H1 (cell line): ENCODE data around the gene SLC27A2. TPM values are rescaled to one million over a fixed set of nuclear protein-coding genes. Genes with fewer than 3 reads are reported as not detected.

ENCODE experiments used
- ATF3 ChIP-seq: IDR thresholded peaks from 2 replicates; pipeline ENCODE4 v1.6.1; 2011; ENCODE audit warnings: low read depth, mild to moderate bottlenecking, low read length; ENCODE audit not compliant: insufficient read depth
- CTCF ChIP-seq, 3 experiments: IDR thresholded peaks; 1 replicate in 2 of 3; 2 replicates in 1 of 3; pipeline versions ENCODE4 v1.5.1 to v1.6.1; 2011; ENCODE audit warnings: low read length in 3 of 3, mild to moderate bottlenecking in 3 of 3, inconsistent platforms in 2 of 3, low read depth in 1 of 3, moderate library complexity in 1 of 3; ENCODE audit not compliant: insufficient read depth in 1 of 3; ENCODE audit errors: control extremely low read depth in 1 of 3
- JUN ChIP-seq: IDR thresholded peaks from 2 replicates; pipeline ENCODE4 v1.6.1; 2011; ENCODE audit warnings: low read depth, mild to moderate bottlenecking, improper control_type of control experiment, low read length
- KDM1A ChIP-seq: fragments of 200-600, 300-600 bp; sonication (generic); IDR thresholded peaks from 2 replicates; pipeline ENCODE4 v1.7.1; 2016; ENCODE audit warnings: mild to moderate bottlenecking, low read length, borderline replicate concordance
- SIN3A ChIP-seq, 2 experiments: IDR thresholded peaks in 1 of 2; conservative IDR thresholded peaks in 1 of 2; 2 replicates each; pipeline ENCODE4 v1.6.1; 2011 to 2012; ENCODE audit warnings: low read length in 2 of 2, improper control_type of control experiment in 1 of 2, low read depth in 1 of 2, mild to moderate bottlenecking in 1 of 2
- polyA plus RNA-seq, 7 experiments: library from polyadenylated mRNA; depleted of rRNA in 3 of 7; stranded (reverse) in 5 of 7; unstranded in 2 of 7; fragments of >200 nt in 5 of 7; fragments of 200-250 nt in 2 of 7; gene quantifications; 1 replicate in 5 of 7; 2 replicates in 1 of 7; 4 replicates in 1 of 7; pipeline versions ENCODE4 v1.2.1 to v1.2.3, GENCODE V29; 2011 to 2013; ENCODE audit warnings: missing spikeins in 2 of 7, mixed read lengths in 2 of 7
- total RNA-seq: library from RNA; stranded (reverse); fragmentation: NEBNext Ultra II Directional; extraction: Animal tissue kit (Norgen Biotek cat#: 25700); gene quantifications from 2 replicates; pipeline ENCODE4 v1.2.1, GENCODE V29; 2021

SLC27A2 gene
- total and polyA plus RNA-seq, 2 of the 8 experiments (the other 6 are each of a cell fraction or from before 2014, with no cell fraction given): 5.6 to 5.8 TPM

GRCh38 chr15:50141856-50142255 lies 40.1 kb upstream of the SLC27A2 start (continued):
- no peak for TF ChIP-seq SIN3A (conservative IDR thresholded peaks at IDR 0.05 in 1 of 2, IDR thresholded peaks at IDR 0.05 in 1 of 2; ENCODE audit: low read depth in 1 of 2, low read length in 2 of 2)
- TF ChIP-seq KDM1A: no peak
- no peak for TF ChIP-seq ATF3
- no peak for TF ChIP-seq JUN
- TF ChIP-seq CTCF (IDR thresholded peaks at IDR 0.05; ENCODE audit: control extremely low read depth in 1 of 3, insufficient read depth in 1 of 3, low read depth in 1 of 3, low read length in 3 of 3): no peak
